DOHH2 (cell line): ENCODE results near the gene SPZ1.

ENCODE experiments used
- CTCF ChIP-seq: fragments of 200-600 bp; sonication (generic); IDR thresholded peaks from one replicate; pipeline ENCODE4 v1.5.1; 2014; ENCODE audit warnings: antibody characterized with exemption, mild to moderate bottlenecking, low read depth, low read length; ENCODE audit not compliant: poor library complexity, severe bottlenecking
- EZH2phosphoT487 ChIP-seq: fragments of 200-600 bp; sonication (generic); IDR thresholded peaks from 2 replicates; pipeline ENCODE4 v1.6.1; 2017; ENCODE audit warnings: borderline replicate concordance, mild to moderate bottlenecking, antibody characterized with exemption, low read length, moderate library complexity, mixed read lengths

GRCh38 chr5:80326468-80326867, 6.7 kb downstream of the SPZ1 start:
- TF ChIP-seq CTCF (no peak), EZH2phosphoT487 (no peak)
